ENCODE measurements around the gene CCDC107.

Gene CCDC107

GRCh38 chr9:35706951-35707350 is 48.9 kb downstream of the CCDC107 start:
- no peak for DNase-seq

- no peak for DNase-seq
These were observed 50.1 kb downstream of the CCDC107 start for GRCh38 chr9:35708146-35708545.

GRCh38 chr9:35710818-35711500 is 52.9 kb downstream of the CCDC107 start:
- DNase-seq, result no peak

Measured in NCI-H146 (cell line).